ENCODE measurements around the gene ALDH4A1.

Gene ALDH4A1

DNA sequence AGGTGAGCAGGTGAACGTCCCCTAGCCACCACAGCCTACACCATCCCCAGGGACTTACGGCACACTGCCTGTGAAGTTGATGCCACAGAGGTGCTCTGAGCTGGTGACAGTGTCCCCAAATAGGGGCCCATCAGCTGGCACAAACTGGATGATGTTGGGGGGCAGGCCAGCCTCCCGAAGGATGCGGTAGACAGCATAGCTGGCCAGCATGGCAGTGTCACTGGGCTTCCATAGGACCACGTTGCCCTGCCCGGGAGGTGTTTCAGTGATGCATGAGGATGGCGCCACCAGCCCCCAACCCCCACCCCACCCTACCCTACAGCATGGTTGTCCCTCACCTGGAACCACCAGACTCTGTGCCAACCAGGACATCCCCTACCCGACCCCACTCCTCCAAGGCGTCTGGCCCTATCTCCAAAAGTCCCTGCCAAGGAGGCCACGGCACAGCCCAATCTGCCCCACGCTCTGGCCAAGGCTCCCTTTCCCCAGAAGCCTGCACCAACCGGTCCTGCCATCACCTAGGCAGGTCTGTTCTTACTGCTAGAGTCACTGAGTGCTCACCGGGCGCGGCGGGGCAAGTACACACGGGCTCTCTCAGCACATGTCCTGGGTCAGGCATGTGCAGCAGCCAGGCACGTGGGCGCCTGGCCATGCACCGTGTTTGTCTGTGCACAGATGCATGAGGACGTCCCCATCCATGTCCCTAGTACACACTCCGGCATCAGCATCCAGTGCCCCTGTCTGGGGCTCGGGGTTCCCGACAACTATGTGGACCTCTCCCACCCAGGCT is 20.5 kb downstream of the ALDH4A1 start:
- H3K36me3 ChIP-seq (replicated peaks; ENCODE audit: low read depth, low read length) = no peaks in the 10 kb centered on the region
- H3K27ac ChIP-seq (ENCODE audit: low read length) = no peak overlapping the region
- no peaks in the 10 kb centered on the region for H3K4me1 ChIP-seq (ENCODE audit: low read length)

GRCh38 chr1:18881164-18881563 is 21.2 kb downstream of the ALDH4A1 start:
- no peaks in the 10 kb centered on the region for H3K36me3 ChIP-seq (replicated peaks; ENCODE audit: low read depth, low read length)
- no peaks in the 10 kb centered on the region for H3K27me3 ChIP-seq (ENCODE audit: low read depth, low read length)
- H2AFZ ChIP-seq (ENCODE audit: low read depth, low read length) = no peak overlapping the region
- no peaks in the 10 kb centered on the region for H3K9me3 ChIP-seq (ENCODE audit: insufficient read depth, low read length)
- no peak overlapping the region for H3K4me3 ChIP-seq (ENCODE audit: low read length)
- no peak overlapping the region for H3K4me2 ChIP-seq (ENCODE audit: low read length)
- TF ChIP-seq EZH2phosphoT487 (IDR thresholded peaks at IDR 0.05; ENCODE audit: low read depth) (no peak), CTCF (IDR thresholded peaks at IDR 0.05; ENCODE audit: low read depth, low read length) (no peak)
- no peaks in the 10 kb centered on the region for H4K20me1 ChIP-seq (ENCODE audit: insufficient read depth, low read length)
- H3K4me1 ChIP-seq (ENCODE audit: low read length) = no peaks in the 10 kb centered on the region
- no peak overlapping the region for H3K27ac ChIP-seq (ENCODE audit: low read length)
- no peaks in the 10 kb centered on the region for H3K79me2 ChIP-seq (ENCODE audit: low read length)
- H3K9ac ChIP-seq (ENCODE audit: low read length) = no peak overlapping the region

More for the DNA sequence above, 20.5 kb downstream of the ALDH4A1 start:
- Histone ChIP-seq H3K79me2 (ENCODE audit: low read length) (no peaks in the 10 kb centered on the region), H3K9ac (ENCODE audit: low read length) (no peak overlapping the region), H3K4me2 (ENCODE audit: low read length) (no peak overlapping the region), H2AFZ (ENCODE audit: low read depth, low read length) (no peak overlapping the region), H3K4me3 (ENCODE audit: low read length) (no peak overlapping the region), H3K27me3 (ENCODE audit: low read depth, low read length) (no peaks in the 10 kb centered on the region), H3K9me3 (ENCODE audit: insufficient read depth, low read length) (no peaks in the 10 kb centered on the region), H4K20me1 (ENCODE audit: insufficient read depth, low read length) (no peaks in the 10 kb centered on the region)
- TF ChIP-seq EZH2phosphoT487 (IDR thresholded peaks at IDR 0.05; ENCODE audit: low read depth) (no peak), CTCF (IDR thresholded peaks at IDR 0.05; ENCODE audit: low read depth, low read length) (no peak)

- no peak overlapping the region for H3K4me3 ChIP-seq (ENCODE audit: low read length)
- no peaks in the 10 kb centered on the region for H3K9me3 ChIP-seq (ENCODE audit: insufficient read depth, low read length)
- no peaks in the 10 kb centered on the region for H4K20me1 ChIP-seq (ENCODE audit: insufficient read depth, low read length)
- no peak overlapping the region for H3K9ac ChIP-seq (ENCODE audit: low read length)
- no peaks in the 10 kb centered on the region for H3K79me2 ChIP-seq (ENCODE audit: low read length)
- no peaks in the 10 kb centered on the region for H3K27me3 ChIP-seq (ENCODE audit: low read depth, low read length)
- H3K36me3 ChIP-seq (replicated peaks; ENCODE audit: low read depth, low read length) = no peaks in the 10 kb centered on the region
- H2AFZ ChIP-seq (ENCODE audit: low read depth, low read length) = no peak overlapping the region
- H3K4me2 ChIP-seq (ENCODE audit: low read length) = no peak overlapping the region
- H3K27ac ChIP-seq (ENCODE audit: low read length) = no peak overlapping the region
- no peak for TF ChIP-seq CTCF (IDR thresholded peaks at IDR 0.05; ENCODE audit: low read depth, low read length)
- no peak for TF ChIP-seq EZH2phosphoT487 (IDR thresholded peaks at IDR 0.05; ENCODE audit: low read depth)
- no peaks in the 10 kb centered on the region for H3K4me1 ChIP-seq (ENCODE audit: low read length)
Observed at GRCh38 chr1:18880585-18880984, 21.8 kb downstream of the ALDH4A1 start.

GRCh38 chr1:18879791-18880309 is 22.5 kb downstream of the ALDH4A1 start:
- Histone ChIP-seq H3K27ac (ENCODE audit: low read length) (no peak overlapping the region), H3K4me3 (ENCODE audit: low read length) (no peak overlapping the region), H3K9me3 (ENCODE audit: insufficient read depth, low read length) (no peaks in the 10 kb centered on the region), H3K79me2 (ENCODE audit: low read length) (no peaks in the 10 kb centered on the region), H4K20me1 (ENCODE audit: insufficient read depth, low read length) (no peaks in the 10 kb centered on the region), H3K9ac (ENCODE audit: low read length) (no peak overlapping the region), H3K36me3 (replicated peaks; ENCODE audit: low read depth, low read length) (no peaks in the 10 kb centered on the region), H3K27me3 (ENCODE audit: low read depth, low read length) (no peaks in the 10 kb centered on the region), H3K4me2 (ENCODE audit: low read length) (no peak overlapping the region), H2AFZ (ENCODE audit: low read depth, low read length) (no peak overlapping the region), H3K4me1 (ENCODE audit: low read length) (no peaks in the 10 kb centered on the region)
- TF ChIP-seq EZH2phosphoT487 (IDR thresholded peaks at IDR 0.05; ENCODE audit: low read depth) (no peak), CTCF (IDR thresholded peaks at IDR 0.05; ENCODE audit: low read depth, low read length) (no peak)
